ENCODE data around the gene NATD1. TPM values are rescaled to one million over a fixed set of nuclear protein-coding genes. Genes with fewer than 3 reads are reported as not detected.

The NATD1 gene
- total and polyA plus RNA-seq, 2 experiments from 2014 or later: 3.6 to 5.0 TPM

DNA sequence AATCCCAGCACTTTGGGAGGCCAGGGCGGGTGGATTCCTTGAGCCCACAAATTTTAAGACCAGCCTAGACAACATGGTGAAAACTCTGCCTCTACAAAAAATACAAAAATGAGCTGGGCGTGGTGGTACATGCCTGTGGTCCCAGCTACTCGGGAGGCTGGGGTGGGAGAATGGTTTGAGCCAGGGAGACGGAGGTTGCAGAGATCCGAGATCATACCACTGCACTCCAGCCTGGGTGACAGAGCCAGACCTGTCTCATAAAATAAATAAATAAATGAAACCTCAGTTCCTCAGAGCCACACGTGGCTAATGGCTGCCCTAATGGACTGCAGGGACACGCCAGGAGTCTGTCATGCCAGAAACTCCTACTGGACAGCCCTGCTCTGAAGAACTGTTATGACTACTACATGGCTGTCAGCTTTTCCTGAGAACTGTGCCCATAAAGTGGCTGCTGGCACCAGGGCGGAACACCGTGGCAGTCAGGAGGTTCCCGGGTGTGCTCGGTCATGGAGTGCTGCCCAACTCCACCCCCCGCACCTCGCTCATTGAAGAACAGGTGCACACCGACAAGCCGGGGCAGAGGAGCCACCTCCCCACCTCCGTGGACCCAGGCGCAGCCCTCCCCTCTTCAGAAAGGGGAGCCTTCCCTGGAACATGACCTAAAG, 43.6 kb downstream of the NATD1 start:
- Histone ChIP-seq H3K9ac (peak overlapping the region; percentile 46), H3K4me1 (ENCODE audit: insufficient read depth) (peaks cover 28% of the 10 kb centered on the region), H4K20me1 (ENCODE audit: insufficient read depth) (peaks cover 5% of the 10 kb centered on the region; the same call in 1 of the 2 replicates), H3K4me2 (ENCODE audit: unreplicated experiment) (peak overlapping the region; percentile 22), H3K79me2 (ENCODE audit: insufficient read depth) (peaks cover 93% of the 10 kb centered on the region), H3K27ac (peak overlapping the region; percentile 56), H3K4me3 (no peak overlapping the region), H3K27me3 (replicated peaks; ENCODE audit: insufficient read depth) (no peaks in the 10 kb centered on the region), H3K9me3 (ENCODE audit: low read depth) (no peaks in the 10 kb centered on the region), H2AFZ (no peak overlapping the region), H3F3A (ENCODE audit: insufficient read depth) (peaks cover 13% of the 10 kb centered on the region), H3K36me3 (ENCODE audit: low read depth) (peaks cover 6% of the 10 kb centered on the region; the same call in 1 of the 2 replicates), H3K9me2 (ENCODE audit: insufficient read depth) (no peaks in the 10 kb centered on the region)
- peak; percentile 57 for DNase-seq
- TF ChIP-seq EZH2 (IDR thresholded peaks at IDR 0.05; ENCODE audit: insufficient read depth, poor library complexity, severe bottlenecking): no peak
- TF ChIP-seq EZH2phosphoT487 (IDR thresholded peaks at IDR 0.05; ENCODE audit: insufficient read depth, low read depth): no peak
- 55 to 59% methylated on average over 17 of the region's 17 CpGs for WGBS, 2 experiments (ENCODE audit: low coverage in 1 of 2, low lambda C conversion rate in 2 of 2, missing lambda C conversion rate in 2 of 2)
- in situ Hi-C loops (cut with MboI): no loop called here

DNA sequence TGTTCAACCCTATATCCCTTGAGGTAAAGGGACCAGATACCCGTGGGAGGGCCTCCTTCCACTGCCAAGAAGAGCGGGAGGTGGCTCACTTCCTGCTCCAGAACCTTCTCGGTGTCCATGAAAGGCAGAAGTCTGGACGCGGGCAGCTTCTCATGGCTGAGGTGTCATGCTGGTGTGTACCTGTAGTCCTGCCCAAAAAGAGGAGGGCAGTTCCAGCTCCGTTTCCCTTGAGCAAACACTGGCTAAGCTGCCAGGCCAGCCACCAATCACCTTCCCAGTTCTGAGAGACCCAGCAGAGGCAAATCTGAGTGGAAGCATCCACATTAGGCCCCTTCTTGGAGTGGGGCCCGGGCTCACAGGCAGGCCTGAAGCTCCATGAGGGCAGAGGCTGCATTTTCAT, 44.9 kb downstream of the NATD1 start:
- no peaks in the 10 kb centered on the region for H3K9me3 ChIP-seq (ENCODE audit: low read depth)
- 75 to 83% methylated on average over 7 of the region's 7 CpGs for WGBS, 2 experiments (ENCODE audit: low coverage in 1 of 2, low lambda C conversion rate in 2 of 2, missing lambda C conversion rate in 2 of 2)
- peak overlapping the region; percentile 56; the same call in 1 of the 2 replicates for H3K27ac ChIP-seq
- H2AFZ ChIP-seq: no peak overlapping the region
- H3K9ac ChIP-seq: no peak overlapping the region
- DNase-seq: no peak
- peaks cover 6% of the 10 kb centered on the region; the same call in 1 of the 2 replicates for H3K36me3 ChIP-seq (ENCODE audit: low read depth)
- H3K79me2 ChIP-seq (ENCODE audit: insufficient read depth): peaks cover 100% of the 10 kb centered on the region
- H3K4me1 ChIP-seq (ENCODE audit: insufficient read depth): peaks cover 33% of the 10 kb centered on the region
- no peak overlapping the region for H3K4me3 ChIP-seq
- peaks cover 13% of the 10 kb centered on the region for H3F3A ChIP-seq (ENCODE audit: insufficient read depth)
- no peaks in the 10 kb centered on the region for H3K9me2 ChIP-seq (ENCODE audit: insufficient read depth)
- no peak overlapping the region for H3K4me2 ChIP-seq (ENCODE audit: unreplicated experiment)
- H4K20me1 ChIP-seq (ENCODE audit: insufficient read depth): peaks cover 5% of the 10 kb centered on the region; the same call in 1 of the 2 replicates
- in situ Hi-C loops (cut with MboI): no loop called here
- no peak for TF ChIP-seq EZH2phosphoT487 (IDR thresholded peaks at IDR 0.05; ENCODE audit: insufficient read depth, low read depth)
- TF ChIP-seq EZH2 (IDR thresholded peaks at IDR 0.05; ENCODE audit: insufficient read depth, poor library complexity, severe bottlenecking): no peak
- H3K27me3 ChIP-seq (replicated peaks; ENCODE audit: insufficient read depth): no peaks in the 10 kb centered on the region

DNA sequence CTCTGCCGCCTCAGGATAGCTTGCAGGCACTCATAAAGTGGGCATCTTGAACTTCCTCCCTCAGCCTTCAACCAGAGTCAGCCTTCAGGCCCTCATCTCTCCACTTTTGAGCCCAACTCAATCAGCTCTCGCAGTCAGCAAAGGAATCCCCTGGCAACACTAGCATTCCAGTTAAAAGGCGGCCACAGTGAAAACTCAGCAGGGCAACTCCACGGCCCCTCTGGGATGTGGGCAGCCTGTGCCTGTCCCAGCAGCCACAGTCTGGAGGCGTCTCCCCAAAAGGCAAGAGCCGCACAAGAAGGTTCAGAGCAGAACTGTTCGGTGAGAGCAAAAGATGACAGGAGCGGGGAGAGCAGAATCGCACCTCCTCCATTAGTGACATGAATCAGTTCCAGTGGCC, 48.3 kb downstream of the NATD1 start:
- in situ Hi-C loops (cut with MboI): no loop called here
- H3K9me2 ChIP-seq (ENCODE audit: insufficient read depth): no peaks in the 10 kb centered on the region
- H3F3A ChIP-seq (ENCODE audit: insufficient read depth): 0 out of 2 replicates have a peak, but pooled peaks cover 2% of the 10 kb centered on the region
- H3K4me1 ChIP-seq (ENCODE audit: insufficient read depth): peaks cover 32% of the 10 kb centered on the region
- no peak for DNase-seq
- H3K9ac ChIP-seq: no peak overlapping the region
- H3K27me3 ChIP-seq (replicated peaks; ENCODE audit: insufficient read depth): no peaks in the 10 kb centered on the region
- TF ChIP-seq EZH2phosphoT487 (IDR thresholded peaks at IDR 0.05; ENCODE audit: insufficient read depth, low read depth): no peak
- no peak for TF ChIP-seq EZH2 (IDR thresholded peaks at IDR 0.05; ENCODE audit: insufficient read depth, poor library complexity, severe bottlenecking)
- peaks cover 100% of the 10 kb centered on the region for H3K79me2 ChIP-seq (ENCODE audit: insufficient read depth)
- no peaks in the 10 kb centered on the region for H3K9me3 ChIP-seq (ENCODE audit: low read depth)
- no peak overlapping the region for H2AFZ ChIP-seq
- H3K4me3 ChIP-seq: no peak overlapping the region
- peaks cover 6% of the 10 kb centered on the region; the same call in 1 of the 2 replicates for H3K36me3 ChIP-seq (ENCODE audit: low read depth)
- no peak overlapping the region for H3K27ac ChIP-seq
- H4K20me1 ChIP-seq (ENCODE audit: insufficient read depth): no peaks in the 10 kb centered on the region
- H3K4me2 ChIP-seq (ENCODE audit: unreplicated experiment): no peak overlapping the region
- 72 to 79% methylated on average over 9 of the region's 9 CpGs for WGBS, 2 experiments (ENCODE audit: low coverage in 1 of 2, low lambda C conversion rate in 2 of 2, missing lambda C conversion rate in 2 of 2)

GRCh38 chr17:21202512-21202911, 50.7 kb downstream of the NATD1 start:
- H2AFZ ChIP-seq: no peak overlapping the region
- no peaks in the 10 kb centered on the region for H4K20me1 ChIP-seq (ENCODE audit: insufficient read depth)
- H3K27me3 ChIP-seq (replicated peaks; ENCODE audit: insufficient read depth): no peaks in the 10 kb centered on the region
- H3F3A ChIP-seq (ENCODE audit: insufficient read depth): peaks cover 12% of the 10 kb centered on the region; the same call in 1 of the 2 replicates
- DNase-seq: no peak
- in situ Hi-C loops (cut with MboI): no loop called here
- H3K9ac ChIP-seq: no peak overlapping the region
- no peak overlapping the region for H3K27ac ChIP-seq
- WGBS, 2 experiments (ENCODE audit: low coverage in 1 of 2, low lambda C conversion rate in 2 of 2, missing lambda C conversion rate in 2 of 2): 80 to 82% methylated on average over 10 to 12 of the region's 12 CpGs
- no peaks in the 10 kb centered on the region for H3K9me3 ChIP-seq (ENCODE audit: low read depth)
- H3K4me2 ChIP-seq (ENCODE audit: unreplicated experiment): no peak overlapping the region
- H3K4me1 ChIP-seq (ENCODE audit: insufficient read depth): peaks cover 27% of the 10 kb centered on the region
- H3K36me3 ChIP-seq (ENCODE audit: low read depth): peaks cover 17% of the 10 kb centered on the region; the same call in 1 of the 2 replicates
- H3K9me2 ChIP-seq (ENCODE audit: insufficient read depth): no peaks in the 10 kb centered on the region
- H3K79me2 ChIP-seq (ENCODE audit: insufficient read depth): peaks cover 100% of the 10 kb centered on the region
- TF ChIP-seq EZH2 (IDR thresholded peaks at IDR 0.05; ENCODE audit: insufficient read depth, poor library complexity, severe bottlenecking): no peak
- no peak for TF ChIP-seq EZH2phosphoT487 (IDR thresholded peaks at IDR 0.05; ENCODE audit: insufficient read depth, low read depth)
- H3K4me3 ChIP-seq: no peak overlapping the region
